Ectodermal cell (in vitro differentiated cells): ENCODE results near the gene ADGRG2.

Experiments
- H3K27ac ChIP-seq: 2 replicates; pipeline ENCODE4 v1.7.0; 2013; ENCODE audit warnings: mild to moderate bottlenecking, low read depth, low read length; ENCODE audit not compliant: insufficient read depth, poor library complexity, severe bottlenecking
- H3K27me3 ChIP-seq: 2 replicates; pipeline ENCODE4 v1.7.0; 2013; ENCODE audit warnings: mild to moderate bottlenecking, low read length; ENCODE audit not compliant: insufficient read depth, control insufficient read depth, poor library complexity, severe bottlenecking
- H3K36me3 ChIP-seq: one replicate; pipeline ENCODE4 v1.7.0; 2013; ENCODE audit warnings: low read length; ENCODE audit not compliant: control insufficient read depth, insufficient read depth
- H3K4me1 ChIP-seq: one replicate; pipeline ENCODE4 v1.7.0; 2013; ENCODE audit warnings: low read length; ENCODE audit not compliant: control insufficient read depth, insufficient read depth
- H3K4me3 ChIP-seq: 2 replicates; pipeline ENCODE4 v1.7.0; 2013; ENCODE audit warnings: low read depth, low read length, control low read depth; ENCODE audit not compliant: insufficient read depth
- H3K9me3 ChIP-seq: 2 replicates; pipeline ENCODE4 v1.7.0; 2013; ENCODE audit warnings: mild to moderate bottlenecking, low read length, moderate library complexity; ENCODE audit not compliant: control insufficient read depth
- WGBS, 2 experiments: methylation state at CpG; one replicate each; pipeline ENCODE4 v1.1.7; 2013; ENCODE audit warnings: missing lambda C conversion rate in 2 of 2; 5-methylcytosine and 5-hydroxymethylcytosine counted together

ADGRG2 gene

DNA sequence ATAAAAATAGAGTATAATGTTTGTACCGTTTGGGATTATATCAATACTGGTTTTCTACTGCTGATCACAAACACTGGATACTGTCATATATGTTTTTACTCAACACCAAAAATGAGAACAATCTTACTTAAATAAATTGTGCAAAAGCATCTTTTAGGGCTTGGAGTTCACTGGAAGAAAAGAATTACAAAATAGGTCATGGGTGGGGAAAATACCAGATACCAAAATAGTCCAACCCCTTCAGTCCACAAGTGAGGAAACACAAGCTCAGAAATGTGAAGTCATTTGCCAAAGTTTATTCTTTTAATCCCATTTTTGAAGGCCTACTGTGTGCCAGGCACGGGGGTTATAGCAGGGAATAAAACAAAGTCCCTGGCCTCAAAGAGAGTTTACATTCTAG is 64.4 kb downstream of the ADGRG2 start:
- WGBS, 2 experiments: 88 to 89% methylated on average over 1 of the region's 2 CpGs
- Histone ChIP-seq H3K4me3 (no peak overlapping the region), H3K36me3 (no peaks in the 10 kb centered on the region), H3K9me3 (no peaks in the 10 kb centered on the region), H3K4me1 (no peaks in the 10 kb centered on the region), H3K27me3 (no peaks in the 10 kb centered on the region), H3K27ac (no peak overlapping the region)

DNA sequence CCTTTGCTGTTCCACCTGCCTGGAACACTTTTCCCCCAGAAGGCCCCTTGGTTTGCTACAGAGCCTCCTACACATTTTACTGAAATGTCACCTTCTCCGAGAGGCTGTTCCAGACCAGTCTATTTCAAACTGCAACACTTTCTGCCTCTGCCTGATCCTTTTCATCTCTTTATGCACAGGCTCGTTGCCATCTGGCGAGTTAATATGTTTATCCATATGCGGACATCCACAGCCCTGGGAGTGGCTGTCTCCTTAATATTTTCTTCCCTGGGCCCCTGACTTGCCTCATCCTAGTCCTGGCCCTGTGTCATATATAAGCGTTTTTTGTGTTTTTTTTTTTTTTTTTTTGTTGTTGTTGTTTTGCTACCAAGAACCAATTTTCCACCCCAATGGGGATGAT is 73.2 kb downstream of the ADGRG2 start:
- WGBS, 2 experiments: 90 to 97% methylated on average over 4 of the region's 5 CpGs
- Histone ChIP-seq H3K27me3 (no peaks in the 10 kb centered on the region), H3K36me3 (no peaks in the 10 kb centered on the region), H3K4me3 (no peak overlapping the region), H3K27ac (no peak overlapping the region), H3K9me3 (no peaks in the 10 kb centered on the region), H3K4me1 (no peaks in the 10 kb centered on the region)

DNA sequence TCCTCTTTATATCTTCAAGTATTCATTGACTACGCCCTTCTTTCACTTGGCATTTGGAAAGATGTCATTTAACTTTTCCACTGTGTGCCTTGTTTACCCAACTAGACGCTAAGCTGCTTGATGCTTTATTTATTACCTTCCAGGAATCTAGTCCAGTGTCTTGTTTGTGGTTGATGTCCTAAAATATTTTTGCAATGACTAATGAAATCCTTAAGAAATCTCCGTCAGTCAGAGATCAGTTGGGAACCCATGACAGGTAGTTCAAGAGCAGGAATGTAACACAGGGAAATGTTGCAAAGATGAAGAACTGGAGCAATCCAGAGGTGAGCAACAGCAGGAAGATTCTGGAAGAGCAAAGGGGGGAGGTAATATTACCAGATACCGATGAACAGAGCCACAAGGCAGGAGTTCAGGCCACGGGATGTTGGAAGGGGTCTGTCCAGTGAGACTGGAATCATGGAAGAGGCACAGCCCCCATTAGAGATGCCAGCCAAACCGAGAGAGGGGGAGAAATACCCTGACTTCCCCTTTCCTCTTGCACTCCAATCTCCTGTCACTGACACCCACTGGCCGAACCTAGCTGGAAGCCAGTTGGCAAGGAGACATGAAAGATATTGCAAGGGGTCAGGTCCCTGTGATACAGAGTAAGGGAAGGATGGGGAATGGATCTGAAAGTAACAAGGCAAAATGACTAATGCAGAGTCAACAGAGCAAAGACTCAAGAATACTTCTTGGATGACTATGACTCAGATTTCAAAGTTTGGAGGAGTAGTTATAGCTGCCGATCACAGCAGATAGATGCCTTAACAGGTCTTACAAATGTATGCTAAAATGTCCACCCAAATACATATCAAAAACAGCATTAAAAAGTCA is 75.7 kb downstream of the ADGRG2 start:
- Histone ChIP-seq H3K36me3 (no peaks in the 10 kb centered on the region), H3K9me3 (no peaks in the 10 kb centered on the region), H3K27ac (no peak overlapping the region), H3K4me1 (no peaks in the 10 kb centered on the region), H3K27me3 (no peaks in the 10 kb centered on the region), H3K4me3 (no peak overlapping the region)
- 89 to 91% methylated on average over 6 to 8 of the region's 8 CpGs for WGBS, 2 experiments

DNA sequence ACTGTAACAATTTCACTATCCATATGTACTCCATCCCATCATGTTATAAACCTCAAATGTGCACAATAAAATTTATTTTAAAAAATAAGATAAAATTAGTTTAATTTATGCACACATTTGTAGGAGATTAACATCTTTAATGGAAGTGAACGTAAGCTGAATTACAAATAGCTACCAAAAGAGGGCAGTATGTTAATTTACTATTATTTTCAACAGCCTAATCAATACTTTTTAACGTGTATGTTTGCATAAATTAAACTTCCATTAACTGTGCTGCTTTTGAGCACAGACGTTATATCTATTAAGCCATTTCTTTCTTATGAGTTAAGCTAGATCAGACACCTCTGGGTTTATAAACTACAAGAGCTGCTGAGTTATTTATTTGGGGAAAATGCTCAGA is 81.9 kb downstream of the ADGRG2 start:
- H3K36me3 ChIP-seq: no peaks in the 10 kb centered on the region

DNA sequence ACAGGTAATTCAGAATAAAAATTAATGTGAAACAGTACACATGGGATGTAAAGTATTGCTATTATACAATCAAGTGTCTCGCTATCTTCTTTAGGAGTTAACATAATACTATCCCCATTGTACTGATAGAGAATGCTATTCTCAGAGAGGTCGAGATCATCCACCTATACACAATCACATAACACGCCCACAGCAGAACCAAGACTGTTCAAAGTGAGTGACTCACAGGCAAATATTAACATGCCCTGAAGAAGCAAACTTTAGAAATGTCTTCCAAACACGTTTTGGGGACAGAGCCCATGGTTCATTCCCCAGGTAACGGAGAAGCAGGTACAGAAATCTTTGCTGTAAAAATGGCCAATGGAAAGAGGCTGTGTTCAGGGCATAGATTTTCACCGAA is 88.2 kb downstream of the ADGRG2 start:
- H3K27ac ChIP-seq: no peak overlapping the region
- H3K4me1 ChIP-seq: no peaks in the 10 kb centered on the region
- H3K4me3 ChIP-seq: no peak overlapping the region
- no peaks in the 10 kb centered on the region for H3K36me3 ChIP-seq
- H3K27me3 ChIP-seq: no peaks in the 10 kb centered on the region
- no peaks in the 10 kb centered on the region for H3K9me3 ChIP-seq
- 91 to 94% methylated on average over 5 to 6 of the region's 6 CpGs for WGBS, 2 experiments

More for the DNA sequence above, 81.9 kb downstream of the ADGRG2 start:
- no peaks in the 10 kb centered on the region for H3K9me3 ChIP-seq
- H3K27me3 ChIP-seq: no peaks in the 10 kb centered on the region
- H3K4me1 ChIP-seq: no peaks in the 10 kb centered on the region
- no peak overlapping the region for H3K27ac ChIP-seq
- H3K4me3 ChIP-seq: no peak overlapping the region
- WGBS, 2 experiments: no CpG with 5 or more reads among the region's 3 CpGs

DNA sequence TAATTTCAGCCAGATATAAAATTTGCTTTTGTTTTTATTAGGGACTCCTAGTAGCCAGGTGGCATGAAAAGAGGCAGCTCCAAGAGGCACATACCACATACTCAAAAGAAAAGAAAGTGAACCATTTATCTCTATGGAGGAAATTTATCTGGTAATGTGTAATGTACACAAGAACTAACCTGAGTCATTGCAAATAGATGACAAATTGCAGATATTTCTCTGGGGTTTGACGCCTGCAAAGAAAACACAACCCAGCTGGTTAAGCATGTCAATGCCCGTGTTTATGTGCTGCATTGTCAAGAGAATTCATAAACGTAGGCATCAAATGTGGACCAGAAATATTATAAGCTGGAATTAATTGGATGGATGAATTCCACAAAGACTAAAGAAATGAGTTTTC is 91.5 kb downstream of the ADGRG2 start:
- 95 to 99% methylated on average over 3 of the region's 3 CpGs for WGBS, 2 experiments
- H3K36me3 ChIP-seq: no peaks in the 10 kb centered on the region
- H3K27me3 ChIP-seq: no peaks in the 10 kb centered on the region
- no peak overlapping the region for H3K27ac ChIP-seq
- no peaks in the 10 kb centered on the region for H3K4me1 ChIP-seq
- no peaks in the 10 kb centered on the region for H3K9me3 ChIP-seq
- H3K4me3 ChIP-seq: no peak overlapping the region

DNA sequence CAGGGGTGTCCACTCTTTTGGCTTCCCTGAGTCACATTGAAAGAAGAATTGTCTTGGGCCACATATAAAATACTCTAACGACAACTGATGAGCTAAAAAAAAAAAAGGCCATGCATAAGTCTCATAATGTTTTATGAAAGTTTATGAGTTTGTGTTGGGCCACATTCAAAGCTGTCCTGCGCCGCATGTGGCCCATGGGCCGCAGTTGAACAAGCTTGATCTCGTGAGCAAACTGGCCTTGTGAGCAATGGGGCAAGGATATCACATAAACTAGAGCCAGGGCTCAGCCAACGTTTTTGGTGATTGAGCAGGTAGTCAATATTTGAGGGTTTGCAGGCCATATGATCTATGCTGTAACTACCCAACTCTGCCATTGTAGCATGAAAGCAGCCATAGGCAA is 93.7 kb downstream of the ADGRG2 start:
- Histone ChIP-seq H3K9me3 (no peaks in the 10 kb centered on the region), H3K27me3 (no peaks in the 10 kb centered on the region), H3K4me3 (no peak overlapping the region), H3K27ac (no peak overlapping the region), H3K4me1 (no peaks in the 10 kb centered on the region), H3K36me3 (no peaks in the 10 kb centered on the region)
- WGBS, 2 experiments: 95% methylated on average over 5 to 6 of the region's 6 CpGs

DNA sequence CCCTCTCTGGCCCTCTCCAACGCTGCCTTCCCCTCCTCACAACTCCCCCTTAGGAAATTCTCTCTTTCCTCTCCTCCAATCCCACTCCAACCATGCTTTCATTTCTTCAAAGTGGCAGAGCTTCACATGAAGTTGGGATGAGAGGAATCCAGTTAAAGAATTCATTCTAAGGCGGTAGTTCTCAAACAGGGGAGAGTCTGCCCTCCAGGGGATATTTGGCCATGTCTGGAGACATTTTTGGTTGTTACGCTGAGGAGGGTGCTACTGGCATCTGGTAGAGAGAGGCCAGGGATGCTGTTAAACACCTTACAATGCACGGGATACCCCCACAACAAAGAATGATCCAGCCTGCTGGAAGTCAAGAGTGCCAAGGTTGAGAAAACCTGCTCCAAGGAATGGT is 97.9 kb downstream of the ADGRG2 start:
- Histone ChIP-seq H3K27ac (no peak overlapping the region), H3K4me1 (no peaks in the 10 kb centered on the region), H3K36me3 (no peaks in the 10 kb centered on the region), H3K9me3 (no peaks in the 10 kb centered on the region), H3K4me3 (no peak overlapping the region), H3K27me3 (no peaks in the 10 kb centered on the region)
- WGBS, 2 experiments: 82 to 83% methylated on average over 4 of the region's 4 CpGs

DNA sequence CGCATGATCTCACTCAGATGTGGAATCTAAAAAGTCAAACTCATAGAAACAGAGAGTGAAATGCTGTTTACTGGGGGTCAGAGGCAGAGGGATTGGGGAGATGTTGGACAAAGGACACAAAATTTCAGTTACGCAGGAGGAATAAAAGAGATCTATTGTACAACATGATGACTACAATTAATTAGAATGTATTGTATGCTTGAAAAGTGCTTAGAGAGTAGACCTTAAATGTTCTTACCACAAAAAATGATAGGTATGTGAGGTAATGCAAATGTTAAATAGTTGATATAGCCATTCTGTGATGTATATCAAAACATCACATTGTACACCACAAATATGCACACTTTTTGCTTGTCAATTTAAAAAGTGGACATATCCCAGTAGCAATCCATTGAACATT is 102.3 kb downstream of the ADGRG2 start:
- Histone ChIP-seq H3K9me3 (no peaks in the 10 kb centered on the region), H3K27ac (no peak overlapping the region), H3K27me3 (no peaks in the 10 kb centered on the region), H3K4me3 (no peak overlapping the region), H3K4me1 (no peaks in the 10 kb centered on the region), H3K36me3 (no peaks in the 10 kb centered on the region)
- WGBS, 2 experiments: 100% methylated on average over 2 of the region's 2 CpGs

DNA sequence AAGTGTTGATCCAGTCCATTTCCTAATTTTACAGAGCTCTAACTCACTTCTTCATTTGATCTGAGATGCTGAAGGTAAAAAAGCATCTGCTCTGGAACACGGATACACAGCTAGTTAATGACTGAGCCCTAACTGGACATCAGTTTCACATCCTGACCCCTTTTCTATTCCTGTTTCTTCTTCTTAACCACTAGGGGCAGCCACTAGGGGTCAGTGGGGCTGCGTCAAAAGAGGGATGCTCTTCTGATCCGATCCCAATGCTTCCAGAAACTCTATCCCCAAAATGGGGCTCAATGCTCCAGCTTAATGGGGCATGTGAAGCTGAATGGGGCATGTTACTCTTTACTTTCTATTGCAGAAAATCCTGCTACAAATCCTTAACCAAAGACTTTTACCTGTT is 105.0 kb downstream of the ADGRG2 start:
- 38 to 50% methylated on average over 1 to 3 of the region's 3 CpGs for WGBS, 2 experiments
- H3K36me3 ChIP-seq: no peaks in the 10 kb centered on the region

More for the DNA sequence above, 105.0 kb downstream of the ADGRG2 start:
- H3K27ac ChIP-seq: no peak overlapping the region
- no peaks in the 10 kb centered on the region for H3K27me3 ChIP-seq
- H3K9me3 ChIP-seq: no peaks in the 10 kb centered on the region
- no peaks in the 10 kb centered on the region for H3K4me1 ChIP-seq
- no peak overlapping the region for H3K4me3 ChIP-seq
